ENCODE measurements around the gene DDT. TPM values are rescaled to one million over a fixed set of nuclear protein-coding genes. Genes with fewer than 3 reads are reported as not detected.

Gene DDT
- total RNA-seq, 1 donor from 2014 or later = 102 TPM

GRCh38 chr22:24006207-24006913 is 32.1 kb upstream of the DDT start:
- H3K4me3 ChIP-seq = no peak overlapping the region
- DNase-seq (no peak), ATAC-seq (no peak)
- TF ChIP-seq CTCF (IDR thresholded peaks at IDR 0.05) = no peak
- no peaks in the 10 kb centered on the region for H3K36me3 ChIP-seq
- intact Hi-C loops (cut with DNase I) = no loop called here
- H3K9me3 ChIP-seq = no peaks in the 10 kb centered on the region
- no peaks in the 10 kb centered on the region for H3K4me1 ChIP-seq
- H3K27me3 ChIP-seq (ENCODE audit: low read depth) = no peaks in the 10 kb centered on the region
- no peak overlapping the region for H3K27ac ChIP-seq

GRCh38 chr22:24005201-24005600 is 31.0 kb upstream of the DDT start, which contains the start of gene GSTT4:
TSS of gene GSTT4 (minus strand) at chr22:24005453. CDS start at chr22:24005356, 97 bp downstream.
- intact Hi-C loops (cut with DNase I) = no loop called here
- DNase-seq = no peak
- Histone ChIP-seq H3K9me3 (no peaks in the 10 kb centered on the region), H3K36me3 (no peaks in the 10 kb centered on the region), H3K27ac (no peak within 1 kb of the TSS), H3K27me3 (ENCODE audit: low read depth) (no peaks in the 10 kb centered on the region), H3K4me3 (no peak within 1 kb of the TSS), H3K4me1 (no peaks in the 10 kb centered on the region)
- peak in 1 of 2 donors; percentile 14 for ATAC-seq
- no peak for TF ChIP-seq CTCF (IDR thresholded peaks at IDR 0.05)

GRCh38 chr22:24003887-24004286 is 29.6 kb upstream of the DDT start:
- H3K36me3 ChIP-seq = no peaks in the 10 kb centered on the region
- ATAC-seq = no peak
- no peak overlapping the region for H3K4me3 ChIP-seq
- no peaks in the 10 kb centered on the region for H3K27me3 ChIP-seq (ENCODE audit: low read depth)
- H3K27ac ChIP-seq = no peak overlapping the region
- no peak for TF ChIP-seq CTCF (IDR thresholded peaks at IDR 0.05)
- DNase-seq = no peak
- intact Hi-C loops (cut with DNase I) = no loop called here
- no peaks in the 10 kb centered on the region for H3K4me1 ChIP-seq
- H3K9me3 ChIP-seq = no peaks in the 10 kb centered on the region

GRCh38 chr22:24002851-24003250 is 28.6 kb upstream of the DDT start:
- H3K4me1 ChIP-seq = no peaks in the 10 kb centered on the region
- H3K27ac ChIP-seq = no peak overlapping the region
- H3K27me3 ChIP-seq (ENCODE audit: low read depth) = no peaks in the 10 kb centered on the region
- H3K4me3 ChIP-seq = no peak overlapping the region
- intact Hi-C loops (cut with DNase I) = no loop called here
- no peak for DNase-seq
- TF ChIP-seq CTCF (IDR thresholded peaks at IDR 0.05) = no peak
- ATAC-seq = no peak
- no peaks in the 10 kb centered on the region for H3K36me3 ChIP-seq
- H3K9me3 ChIP-seq = no peaks in the 10 kb centered on the region

- H3K27me3 ChIP-seq (ENCODE audit: low read depth) = no peaks in the 10 kb centered on the region
- no peak for TF ChIP-seq CTCF (IDR thresholded peaks at IDR 0.05)
- intact Hi-C loops (cut with DNase I) = no loop called here
- no peak overlapping the region for H3K27ac ChIP-seq
- no peaks in the 10 kb centered on the region for H3K36me3 ChIP-seq
- DNase-seq (no peak), ATAC-seq (no peak)
- no peaks in the 10 kb centered on the region for H3K4me1 ChIP-seq
- no peak overlapping the region for H3K4me3 ChIP-seq
- H3K9me3 ChIP-seq = no peaks in the 10 kb centered on the region
Observed at GRCh38 chr22:24002272-24002671, 28.0 kb upstream of the DDT start.

All from lower lobe of right lung (tissue), 2 donors.